Endothelial cell of umbilical vein (primary cell): ENCODE results near the gene ARHGEF10L. TPM values are rescaled to one million over a fixed set of nuclear protein-coding genes. Genes with fewer than 3 reads are reported as not detected.

Experiments used
- BruUV-seq: library from RNA; stranded (reverse); fragments of 400-500 nt; replicated peaks from 2 replicates; lab custom pipeline; 2021; lab: Mats Ljungman, UMichigan
- CTCF ChIA-PET: fragments of 300-600, 350-600 bp; sonication (Branson Sonifier 250); formaldehyde crosslinking; loops from one replicate; lab custom pipeline; 2021; ENCODE audit warnings: antibody characterized with exemption, inconsistent platforms; lab: Charles Lee
- POLR2A ChIA-PET: fragments of 300-600, 350-600 bp; sonication (Branson Sonifier 250); formaldehyde crosslinking; loops from one replicate; lab custom pipeline; 2021; ENCODE audit warnings: antibody characterized with exemption, inconsistent platforms; lab: Charles Lee
- DNase-seq: peaks from one replicate; pipeline ENCODE4 v3.0.0-alpha.2; 2011; ENCODE audit warnings: low read depth, low spot score
- FAIRE-seq: peaks from 2 replicates; lab custom pipeline; 2011; peaks lifted over from hg19 to GRCh38; lab: Jason Lieb, UNC
- H2AFZ ChIP-seq: 2 replicates; pipeline ENCODE4 v1.6.0; 2012; ENCODE audit warnings: low read depth, low read length, control low read depth, inconsistent platforms
- H3K27ac ChIP-seq: 2 replicates; pipeline ENCODE4 v1.5.1; 2011; ENCODE audit warnings: low read depth, mild to moderate bottlenecking, control low read depth, low read length, moderate library complexity; ENCODE audit not compliant: insufficient read depth
- H3K27me3 ChIP-seq, 2 experiments: 2 replicates each; pipeline versions ENCODE4 v1.6.0 to v1.6.1; 2011; ENCODE audit warnings: low read length in 2 of 2, mixed read lengths in 1 of 2; ENCODE audit not compliant: control insufficient read depth in 2 of 2, insufficient read depth in 2 of 2
- H3K36me3 ChIP-seq, 2 experiments: 2 replicates in 1 of 2; 3 replicates in 1 of 2; pipeline ENCODE4 v1.5.1; 2011; ENCODE audit warnings: low read length in 2 of 2, mild to moderate bottlenecking in 1 of 2, moderate library complexity in 1 of 2; ENCODE audit not compliant: control insufficient read depth in 2 of 2, insufficient read depth in 2 of 2; ENCODE audit errors: extremely low read depth in 1 of 2
- H3K4me1 ChIP-seq: 3 replicates; pipeline ENCODE4 v1.5.1; 2011; ENCODE audit warnings: mild to moderate bottlenecking, low read length; ENCODE audit not compliant: control insufficient read depth, insufficient read depth; ENCODE audit errors: extremely low read depth
- H3K4me2 ChIP-seq: 2 replicates; pipeline ENCODE4 v1.6.1; 2011; ENCODE audit warnings: low read length, control low read depth, mixed read lengths; ENCODE audit not compliant: insufficient read depth
- H3K4me3 ChIP-seq, 3 experiments: fragments of 200-600 bp in 1 of 3; sonication (generic), shearing (Covaris generic) in 1 of 3; replicated peaks in 1 of 3; 2 replicates each; pipeline ENCODE4 v1.5.1; 2011 to 2016; ENCODE audit warnings: control low read depth in 3 of 3, low read length in 3 of 3, mild to moderate bottlenecking in 2 of 3, inconsistent platforms in 1 of 3, low read depth in 1 of 3, moderate library complexity in 1 of 3; ENCODE audit not compliant: insufficient read depth in 1 of 3
- H3K79me2 ChIP-seq: 2 replicates; pipeline ENCODE4 v1.6.0; 2012; ENCODE audit warnings: low read length, inconsistent platforms; ENCODE audit not compliant: control insufficient read depth, insufficient read depth
- H3K9ac ChIP-seq: replicated peaks from 2 replicates; pipeline ENCODE3; 2011; ENCODE audit warnings: low read length, control low read depth; ENCODE audit not compliant: insufficient read depth; ENCODE audit errors: extremely low read depth
- H3K9me1 ChIP-seq: replicated peaks from 3 replicates; pipeline ENCODE4 v1.6.0; 2011; ENCODE audit warnings: mild to moderate bottlenecking, low read length; ENCODE audit not compliant: control insufficient read depth, insufficient read depth; ENCODE audit errors: extremely low read depth
- H3K9me3 ChIP-seq: replicated peaks from 2 replicates; pipeline ENCODE4 v1.5.1; 2012; ENCODE audit warnings: low read length, inconsistent platforms; ENCODE audit not compliant: control insufficient read depth, insufficient read depth
- H4K20me1 ChIP-seq: replicated peaks from 2 replicates; pipeline ENCODE3; 2011; ENCODE audit warnings: mild to moderate bottlenecking, low read length; ENCODE audit not compliant: control insufficient read depth, insufficient read depth; ENCODE audit errors: extremely low read depth
- EZH2 ChIP-seq: IDR thresholded peaks from 2 replicates; pipeline ENCODE4 v1.6.1; 2012; ENCODE audit warnings: borderline replicate concordance, low read depth, mild to moderate bottlenecking, moderate library complexity, low read length, inconsistent platforms; ENCODE audit not compliant: severe bottlenecking
- FOS ChIP-seq: IDR thresholded peaks from 2 replicates; pipeline ENCODE4 v1.6.1; 2011; ENCODE audit warnings: mild to moderate bottlenecking, low read length, moderate library complexity, borderline replicate concordance; ENCODE audit not compliant: insufficient read depth
- GATA2 ChIP-seq: IDR thresholded peaks from 2 replicates; pipeline ENCODE4 v1.7.0; 2011; ENCODE audit warnings: low read depth, mild to moderate bottlenecking, moderate library complexity, mixed read lengths, low read length; ENCODE audit not compliant: insufficient read length, insufficient read depth
- JUN ChIP-seq: IDR thresholded peaks from 2 replicates; pipeline ENCODE4 v1.6.1; 2011; ENCODE audit warnings: borderline replicate concordance, low read depth; ENCODE audit not compliant: insufficient read length, insufficient read depth
- MYC ChIP-seq: IDR thresholded peaks from one replicate; pipeline ENCODE4 v1.6.1; 2011; ENCODE audit warnings: mild to moderate bottlenecking, low read depth, low read length
- POLR2A ChIP-seq: IDR thresholded peaks from 2 replicates; pipeline ENCODE4 v1.6.1; 2012; ENCODE audit warnings: low read depth, mild to moderate bottlenecking, control low read depth, low read length
- POLR2AphosphoS5 ChIP-seq: IDR thresholded peaks from 2 replicates; pipeline ENCODE4 v1.6.1; 2012; ENCODE audit warnings: low read depth, mild to moderate bottlenecking, control low read depth, low read length, moderate library complexity; ENCODE audit not compliant: insufficient read depth
- dilution Hi-C: fragments of 300-500 bp; cut with MboI; formaldehyde crosslinking; loops from one replicate; pipeline ENCODE4 v1.15.0; 2019; ENCODE audit warnings: low sequenced_read_pairs; ENCODE audit not compliant: extremely low pct_ligation_motif_present
- intact Hi-C: fragments of 100-400 bp; cut with micrococcal nuclease; formaldehyde crosslinking; loops from one replicate; pipeline ENCODE4 v1.10.0; 2022
- polyA plus RNA-seq, 4 experiments: library from polyadenylated mRNA; depleted of rRNA in 3 of 4; stranded (reverse) in 3 of 4; unstranded in 1 of 4; fragments of >200 nt; gene quantifications; 2 replicates each; pipeline versions ENCODE4 v1.2.1 to v1.2.3, GENCODE V29; 2011 to 2012; ENCODE audit warnings: missing spikeins in 1 of 4
- total RNA-seq: library from RNA; stranded (reverse); gene quantifications from 2 replicates; pipeline ENCODE4 v1.2.3, GENCODE V29; 2021
- TF ChIP-seq, protein P1 (sequence below), 2 donors: IDR thresholded peaks; 1 replicate in 1 of 2; 2 replicates in 1 of 2; pipeline ENCODE4 v1.5.1; 2011; ENCODE audit warnings: low read length in 2 of 2, mild to moderate bottlenecking in 2 of 2, moderate library complexity in 2 of 2, control low read depth in 1 of 2, inconsistent platforms in 1 of 2, low read depth in 1 of 2; ENCODE audit not compliant: insufficient read depth in 1 of 2; ENCODE audit errors: extremely low read depth in 1 of 2
- TF ChIP-seq, protein P2 (sequence below): IDR thresholded peaks from 2 replicates; pipeline ENCODE4 v1.6.1; 2011; ENCODE audit not compliant: insufficient read depth, insufficient read length

ARHGEF10L gene
- total and polyA plus RNA-seq, 2 donors (not counting 3 experiments of a cell fraction or from before 2014, with no cell fraction given): 1.9 to 5.2 TPM

GRCh38 chr1:17649371-17650106 is 110.0 kb downstream of the ARHGEF10L start:
- H3K79me2 ChIP-seq: no peaks in the 10 kb centered on the region
- FAIRE-seq (no peak), DNase-seq (no peak)
- no peaks in the 10 kb centered on the region for H3K9me3 ChIP-seq
- H3K9me1 ChIP-seq: no peaks in the 10 kb centered on the region
- no peaks in the 10 kb centered on the region for H3K4me1 ChIP-seq
- dilution Hi-C loops (no loop called here), intact Hi-C loops (no loop called here)
- H3K27ac ChIP-seq: no peak overlapping the region
- ChIA-PET POLR2A (no interaction called here), CTCF (interaction anchor here (0.9 to 3.6 kb wide), 5 partner anchors 12 to 1172 kb away, joined by 3 to 19 read pairs (median 4); no protein-coding TSS in a partner anchor)
- no peaks in the 10 kb centered on the region for H3K27me3 ChIP-seq
- no peak overlapping the region for H3K4me3 ChIP-seq
- TF ChIP-seq, protein P1, sequence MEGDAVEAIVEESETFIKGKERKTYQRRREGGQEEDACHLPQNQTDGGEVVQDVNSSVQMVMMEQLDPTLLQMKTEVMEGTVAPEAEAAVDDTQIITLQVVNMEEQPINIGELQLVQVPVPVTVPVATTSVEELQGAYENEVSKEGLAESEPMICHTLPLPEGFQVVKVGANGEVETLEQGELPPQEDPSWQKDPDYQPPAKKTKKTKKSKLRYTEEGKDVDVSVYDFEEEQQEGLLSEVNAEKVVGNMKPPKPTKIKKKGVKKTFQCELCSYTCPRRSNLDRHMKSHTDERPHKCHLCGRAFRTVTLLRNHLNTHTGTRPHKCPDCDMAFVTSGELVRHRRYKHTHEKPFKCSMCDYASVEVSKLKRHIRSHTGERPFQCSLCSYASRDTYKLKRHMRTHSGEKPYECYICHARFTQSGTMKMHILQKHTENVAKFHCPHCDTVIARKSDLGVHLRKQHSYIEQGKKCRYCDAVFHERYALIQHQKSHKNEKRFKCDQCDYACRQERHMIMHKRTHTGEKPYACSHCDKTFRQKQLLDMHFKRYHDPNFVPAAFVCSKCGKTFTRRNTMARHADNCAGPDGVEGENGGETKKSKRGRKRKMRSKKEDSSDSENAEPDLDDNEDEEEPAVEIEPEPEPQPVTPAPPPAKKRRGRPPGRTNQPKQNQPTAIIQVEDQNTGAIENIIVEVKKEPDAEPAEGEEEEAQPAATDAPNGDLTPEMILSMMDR (IDR thresholded peaks at IDR 0.05; ENCODE audit: extremely low read depth in 1 of 2, insufficient read depth in 1 of 2, low read depth in 1 of 2, low read length in 2 of 2): no peak
- TF ChIP-seq JUN (no peak), POLR2A (no peak), FOS (no peak), POLR2AphosphoS5 (no peak), MYC (no peak), GATA2 (no peak), EZH2 (no peak)
- TF ChIP-seq, protein P2, sequence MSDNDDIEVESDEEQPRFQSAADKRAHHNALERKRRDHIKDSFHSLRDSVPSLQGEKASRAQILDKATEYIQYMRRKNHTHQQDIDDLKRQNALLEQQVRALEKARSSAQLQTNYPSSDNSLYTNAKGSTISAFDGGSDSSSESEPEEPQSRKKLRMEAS: no peak
- H3K4me2 ChIP-seq: no peak overlapping the region
- H4K20me1 ChIP-seq: no peaks in the 10 kb centered on the region
- H3K36me3 ChIP-seq: no peaks in the 10 kb centered on the region
- BruUV-seq: no TSS peak
- H2AFZ ChIP-seq: no peak overlapping the region
- H3K9ac ChIP-seq: no peak overlapping the region
